Gastrocnemius medialis (tissue), 4 donors: Measurements from ENCODE around the gene LRRC74A.

ENCODE experiments used
- POLR2A ChIP-seq, 2 donors: fragments of 450-650 bp; IDR thresholded peaks; one replicate each; pipeline ENCODE4 v1.6.1; 2017; ENCODE audit warnings: antibody characterized with exemption in 2 of 2, mild to moderate bottlenecking in 2 of 2, moderate library complexity in 2 of 2
- TF ChIP-seq, protein P1 (sequence below), 5 experiments: fragments of 450-650 bp in 3 of 5; fragments of 200-600 bp in 2 of 5; sonication (generic) in 2 of 5; IDR thresholded peaks in 4 of 5; conservative IDR thresholded peaks in 1 of 5; 1 replicate in 4 of 5; 2 replicates in 1 of 5; pipeline ENCODE4 v1.5.1; 2016 to 2019; ENCODE audit warnings: antibody characterized with exemption in 5 of 5, mild to moderate bottlenecking in 3 of 5, moderate library complexity in 3 of 5

DNA sequence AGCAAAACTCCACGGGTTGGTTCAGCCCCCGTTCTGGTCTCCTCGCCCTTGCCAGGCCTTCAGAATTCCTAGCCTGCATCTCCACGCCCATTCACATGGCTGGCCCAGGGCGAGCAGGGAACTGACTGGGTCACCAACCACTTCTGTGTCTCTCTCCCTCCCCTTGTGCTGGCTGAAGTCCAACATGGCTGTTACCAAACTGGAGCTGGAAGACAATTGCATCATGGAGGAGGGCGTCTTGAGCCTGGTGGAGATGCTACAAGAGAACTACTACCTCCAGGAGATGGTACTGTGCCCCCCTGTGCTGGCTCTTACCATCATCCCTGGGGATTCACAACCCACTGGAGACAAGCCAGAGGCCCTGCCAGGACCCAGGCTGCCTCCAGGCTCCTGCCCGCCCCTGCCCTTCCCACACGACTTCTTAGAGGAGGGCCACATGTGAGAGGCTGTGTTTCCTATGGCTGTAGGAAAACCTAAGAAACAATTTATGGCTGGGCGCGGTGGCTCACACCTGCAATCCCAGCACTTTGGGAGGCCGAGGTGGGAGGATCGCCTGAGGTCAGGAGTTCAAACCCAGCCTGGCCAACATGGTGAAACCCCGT is 9.9 kb downstream of the LRRC74A start:
- TF ChIP-seq, protein P1, sequence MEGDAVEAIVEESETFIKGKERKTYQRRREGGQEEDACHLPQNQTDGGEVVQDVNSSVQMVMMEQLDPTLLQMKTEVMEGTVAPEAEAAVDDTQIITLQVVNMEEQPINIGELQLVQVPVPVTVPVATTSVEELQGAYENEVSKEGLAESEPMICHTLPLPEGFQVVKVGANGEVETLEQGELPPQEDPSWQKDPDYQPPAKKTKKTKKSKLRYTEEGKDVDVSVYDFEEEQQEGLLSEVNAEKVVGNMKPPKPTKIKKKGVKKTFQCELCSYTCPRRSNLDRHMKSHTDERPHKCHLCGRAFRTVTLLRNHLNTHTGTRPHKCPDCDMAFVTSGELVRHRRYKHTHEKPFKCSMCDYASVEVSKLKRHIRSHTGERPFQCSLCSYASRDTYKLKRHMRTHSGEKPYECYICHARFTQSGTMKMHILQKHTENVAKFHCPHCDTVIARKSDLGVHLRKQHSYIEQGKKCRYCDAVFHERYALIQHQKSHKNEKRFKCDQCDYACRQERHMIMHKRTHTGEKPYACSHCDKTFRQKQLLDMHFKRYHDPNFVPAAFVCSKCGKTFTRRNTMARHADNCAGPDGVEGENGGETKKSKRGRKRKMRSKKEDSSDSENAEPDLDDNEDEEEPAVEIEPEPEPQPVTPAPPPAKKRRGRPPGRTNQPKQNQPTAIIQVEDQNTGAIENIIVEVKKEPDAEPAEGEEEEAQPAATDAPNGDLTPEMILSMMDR (IDR thresholded peaks at IDR 0.05 in 4 of 5, conservative IDR thresholded peaks at IDR 0.05 in 1 of 5), result no peak
- no peak for TF ChIP-seq POLR2A (IDR thresholded peaks at IDR 0.05)
